Gastroesophageal sphincter (tissue), 3 donors: Measurements from ENCODE around the gene ST8SIA5.

Experiments used
- CTCF ChIP-seq, 4 experiments: fragments of 200-600 bp in 2 of 4; fragments of 450-650 bp in 2 of 4; sonication (generic) in 1 of 4; IDR thresholded peaks; one replicate each; pipeline ENCODE4 v1.5.1; 2017 to 2019; ENCODE audit warnings: antibody characterized with exemption in 4 of 4, mild to moderate bottlenecking in 2 of 4, moderate library complexity in 2 of 4
- EP300 ChIP-seq: sonication (generic); formaldehyde crosslinking; IDR thresholded peaks from one replicate; pipeline ENCODE4 v1.6.1; 2017; ENCODE audit warnings: antibody characterized with exemption, mild to moderate bottlenecking
- POLR2AphosphoS5 ChIP-seq: sonication (generic); formaldehyde crosslinking; IDR thresholded peaks from one replicate; pipeline ENCODE4 v1.6.1; 2017; ENCODE audit warnings: antibody characterized with exemption

- TF ChIP-seq EP300 (no peak), POLR2AphosphoS5 (no peak), CTCF (IDR thresholded peaks at IDR 0.05) (no peak)
Measured at GRCh38 chr18:46659484-46659883, 97.4 kb downstream of the ST8SIA5 start.
